IMR-90 (cell line): Measurements from ENCODE around the gene DDX60. TPM values are rescaled to one million over a fixed set of nuclear protein-coding genes. Genes with fewer than 3 reads are reported as not detected.

ENCODE experiments used
- ATAC-seq: fragments of 200-7000 bp; cut with Tn5 transposase; 2 replicates; pipeline ENCODE4 v1.9.1; 2020; ENCODE audit warnings: low read depth, mild to moderate bottlenecking, moderate library complexity
- BruUV-seq: library from RNA; stranded (reverse); fragments of 400-500 nt; replicated peaks from 2 replicates; lab custom pipeline; 2021; lab: Mats Ljungman, UMichigan
- CTCF ChIA-PET: fragments of 300-600 bp; formaldehyde crosslinking; extraction: SDS; loops from one replicate; lab custom pipeline; 2021; ENCODE audit warnings: antibody characterized with exemption; lab: Yijun Ruan, JAX
- POLR2A ChIA-PET: fragments of 300-600 bp; sonication (Branson Sonifier 250); formaldehyde crosslinking; loops from one replicate; lab custom pipeline; 2022; ENCODE audit warnings: antibody characterized with exemption; ENCODE audit not compliant: unreplicated experiment; lab: Charles Lee
- DNase-seq: peaks from one replicate; pipeline ENCODE4 v3.0.0; 2013
- H2AFZ ChIP-seq: replicated peaks from 2 replicates; pipeline ENCODE3; 2013; ENCODE audit warnings: low read length, mild to moderate bottlenecking; ENCODE audit not compliant: poor library complexity
- H2AK5ac ChIP-seq: 2 replicates; pipeline ENCODE4 v1.6.1; 2013; ENCODE audit warnings: low read depth, low read length, inconsistent platforms
- H2AK9ac ChIP-seq: replicated peaks from 2 replicates; pipeline ENCODE3; 2013; ENCODE audit warnings: mild to moderate bottlenecking, low read depth, low read length, moderate library complexity; ENCODE audit not compliant: poor library complexity
- H2BK120ac ChIP-seq: 2 replicates; pipeline ENCODE4 v1.6.1; 2013; ENCODE audit warnings: low read depth, low read length, inconsistent platforms
- H2BK15ac ChIP-seq: 3 replicates; pipeline ENCODE4 v1.6.1; 2013; ENCODE audit warnings: low read depth, low read length, inconsistent platforms
- H2BK20ac ChIP-seq: 2 replicates; pipeline ENCODE4 v1.6.1; 2013; ENCODE audit warnings: low read depth, mild to moderate bottlenecking, inconsistent platforms, low read length, moderate library complexity
- H2BK5ac ChIP-seq: 2 replicates; pipeline ENCODE4 v1.6.1; 2013; ENCODE audit warnings: mild to moderate bottlenecking, low read depth, low read length, inconsistent platforms; ENCODE audit not compliant: poor library complexity, severe bottlenecking
- H3K14ac ChIP-seq: replicated peaks from 2 replicates; pipeline ENCODE4 v1.6.1; 2013; ENCODE audit warnings: low read depth, low read length, inconsistent platforms
- H3K18ac ChIP-seq: 2 replicates; pipeline ENCODE4 v1.6.1; 2013; ENCODE audit warnings: low read depth, low read length, control low read depth
- H3K23ac ChIP-seq: 2 replicates; pipeline ENCODE4 v1.6.1; 2013; ENCODE audit warnings: low read depth, low read length, inconsistent platforms
- H3K27ac ChIP-seq: 2 replicates; pipeline ENCODE4 v1.5.1; 2013; ENCODE audit warnings: mild to moderate bottlenecking, control low read depth, low read length; ENCODE audit not compliant: insufficient read depth
- H3K27me3 ChIP-seq: 2 replicates; pipeline ENCODE4 v1.6.1; 2013; ENCODE audit warnings: low read length; ENCODE audit not compliant: control insufficient read depth, insufficient read depth
- H3K36me3 ChIP-seq: 2 replicates; pipeline ENCODE4 v1.6.1; 2013; ENCODE audit warnings: low read length, mixed read lengths; ENCODE audit not compliant: control insufficient read depth, insufficient read depth
- H3K4ac ChIP-seq: 2 replicates; pipeline ENCODE4 v1.6.1; 2013; ENCODE audit warnings: low read depth, low read length, inconsistent platforms
- H3K4me1 ChIP-seq: 2 replicates; pipeline ENCODE4 v1.6.1; 2013; ENCODE audit warnings: low read length, mixed read lengths; ENCODE audit not compliant: control insufficient read depth, insufficient read depth
- H3K4me2 ChIP-seq: 2 replicates; pipeline ENCODE4 v1.6.1; 2013; ENCODE audit warnings: low read depth, mild to moderate bottlenecking, control low read depth, low read length, moderate library complexity
- H3K4me3 ChIP-seq: 2 replicates; pipeline ENCODE4 v1.5.1; 2013; ENCODE audit warnings: low read depth, mild to moderate bottlenecking, control low read depth, low read length, moderate library complexity; ENCODE audit not compliant: insufficient read depth
- H3K56ac ChIP-seq: 2 replicates; pipeline ENCODE4 v1.6.1; 2013; ENCODE audit warnings: low read length, inconsistent platforms; ENCODE audit not compliant: insufficient read depth; ENCODE audit errors: extremely low read depth
- H3K79me1 ChIP-seq, 2 experiments: 2 replicates each; pipeline ENCODE4 v1.6.1; 2013; ENCODE audit warnings: low read length in 2 of 2, inconsistent platforms in 1 of 2, low read depth in 1 of 2
- H3K9ac ChIP-seq: 2 replicates; pipeline ENCODE4 v1.6.1; 2013; ENCODE audit warnings: low read depth, low read length, control low read depth
- H3K9me1 ChIP-seq: 2 replicates; pipeline ENCODE4 v1.6.1; 2013; ENCODE audit warnings: low read length, inconsistent platforms; ENCODE audit not compliant: insufficient read depth
- H3K9me3 ChIP-seq: 2 replicates; pipeline ENCODE4 v1.6.1; 2013; ENCODE audit warnings: low read length; ENCODE audit not compliant: control insufficient read depth, insufficient read depth
- H4K20me1 ChIP-seq: 2 replicates; pipeline ENCODE4 v1.6.1; 2013; ENCODE audit warnings: low read length, inconsistent platforms; ENCODE audit not compliant: insufficient read depth
- H4K5ac ChIP-seq: 2 replicates; pipeline ENCODE4 v1.6.1; 2013; ENCODE audit warnings: mild to moderate bottlenecking, low read depth, low read length, control low read depth
- H4K8ac ChIP-seq, 2 experiments: 2 replicates each; pipeline ENCODE4 v1.6.1; 2013; ENCODE audit warnings: low read depth in 2 of 2, low read length in 2 of 2, control low read depth in 1 of 2, inconsistent platforms in 1 of 2
- H4K91ac ChIP-seq: 2 replicates; pipeline ENCODE4 v1.6.1; 2013; ENCODE audit warnings: low read depth, low read length, inconsistent platforms; ENCODE audit not compliant: insufficient read depth
- BHLHE40 ChIP-seq: fragments of 150-350 bp; IDR thresholded peaks from 2 replicates; pipeline ENCODE4 v1.6.1; 2016; ENCODE audit warnings: mild to moderate bottlenecking, low read depth, low read length
- CEBPB ChIP-seq: IDR thresholded peaks from 2 replicates; pipeline ENCODE4 v1.6.1; 2012; ENCODE audit warnings: low read depth, low read length, improper control_type of control experiment
- CHD1 ChIP-seq: IDR thresholded peaks from 2 replicates; pipeline ENCODE4 v1.6.1; 2012; ENCODE audit warnings: low read depth, low read length, improper control_type of control experiment
- CTCF ChIP-seq: conservative IDR thresholded peaks from 2 replicates; pipeline ENCODE4 v1.5.1; 2012; ENCODE audit warnings: mild to moderate bottlenecking, low read depth, low read length, improper control_type of control experiment
- ELK1 ChIP-seq: fragments of 150-350 bp; IDR thresholded peaks from 2 replicates; pipeline ENCODE4 v1.6.1; 2016; ENCODE audit warnings: low read depth, mild to moderate bottlenecking, low read length, moderate library complexity, borderline replicate concordance
- FOS ChIP-seq: fragments of 150-350 bp; IDR thresholded peaks from 2 replicates; pipeline ENCODE4 v1.6.1; 2016; ENCODE audit warnings: low read depth, low read length
- MAFK ChIP-seq: IDR thresholded peaks from 2 replicates; pipeline ENCODE4 v1.6.1; 2012; ENCODE audit warnings: low read depth, low read length, improper control_type of control experiment
- MAZ ChIP-seq: IDR thresholded peaks from 2 replicates; pipeline ENCODE4 v1.6.1; 2012; ENCODE audit warnings: low read depth, mild to moderate bottlenecking, low read length, improper control_type of control experiment, moderate library complexity, borderline replicate concordance
- MXI1 ChIP-seq: IDR thresholded peaks from 2 replicates; pipeline ENCODE4 v1.6.1; 2012; ENCODE audit warnings: low read depth, mild to moderate bottlenecking, low read length, moderate library complexity, borderline replicate concordance
- NFE2L2 ChIP-seq: fragments of 150-350 bp; IDR thresholded peaks from 2 replicates; pipeline ENCODE4 v1.6.1; 2016; ENCODE audit warnings: low read depth, mild to moderate bottlenecking, low read length
- POLR2A ChIP-seq: IDR thresholded peaks from 2 replicates; pipeline ENCODE4 v1.6.1; 2012; ENCODE audit warnings: mild to moderate bottlenecking, low read depth, low read length
- RAD21 ChIP-seq: IDR thresholded peaks from 2 replicates; pipeline ENCODE4 v1.6.1; 2012; ENCODE audit warnings: low read length, improper control_type of control experiment
- RCOR1 ChIP-seq: IDR thresholded peaks from 2 replicates; pipeline ENCODE4 v1.6.1; 2012; ENCODE audit warnings: mild to moderate bottlenecking, low read length, improper control_type of control experiment; ENCODE audit not compliant: insufficient replicate concordance
- RFX5 ChIP-seq: IDR thresholded peaks from 2 replicates; pipeline ENCODE4 v1.8.0; 2012; ENCODE audit warnings: low read depth, mild to moderate bottlenecking, low read length, moderate library complexity
- SMC3 ChIP-seq: fragments of 150-350 bp; IDR thresholded peaks from 2 replicates; pipeline ENCODE4 v1.6.1; 2016; ENCODE audit warnings: low read depth, mild to moderate bottlenecking, antibody characterized with exemption, low read length, moderate library complexity
- USF2 ChIP-seq: fragments of 150-350 bp; IDR thresholded peaks from 2 replicates; pipeline ENCODE4 v1.6.1; 2017; ENCODE audit warnings: mild to moderate bottlenecking, antibody characterized with exemption, low read length, low read depth
- WGBS, 2 experiments: methylation state at CpG; one replicate each; pipeline versions ENCODE4 v1.1.5 to v1.1.7; 2013; ENCODE audit warnings: missing lambda C conversion rate in 2 of 2; ENCODE audit not compliant: insufficient read length in 1 of 2; ENCODE audit errors: extremely low coverage in 2 of 2; 5-methylcytosine and 5-hydroxymethylcytosine counted together
- dilution Hi-C: fragments of 300-500 bp; cut with HindIII; formaldehyde crosslinking; loops from one replicate; pipeline ENCODE4 v1.14.3; 2018; ENCODE audit warnings: low sequenced_read_pairs; ENCODE audit not compliant: unreplicated experiment
- in situ Hi-C: fragments of 300-500 bp; cut with MboI; formaldehyde crosslinking; loops from 3 replicates; pipeline ENCODE4 v1.14.3; 2019; ENCODE audit warnings: low sequenced_read_pairs, inconsistent platforms, mixed read lengths
- intact Hi-C: fragments of 100-400 bp; cut with micrococcal nuclease; formaldehyde crosslinking; loops from 2 replicates; pipeline ENCODE4 v1.10.0; 2022
- polyA plus RNA-seq, 3 experiments: library from polyadenylated mRNA; depleted of rRNA; stranded (reverse); fragments of >200 nt; gene quantifications; 2 replicates each; pipeline ENCODE4 v1.2.3, GENCODE V29; 2012; ENCODE audit warnings: low replicate concordance in 1 of 3
- total RNA-seq: library from RNA; depleted of rRNA; stranded (reverse); fragments of >200 nt; gene quantifications from 2 replicates; pipeline ENCODE4 v1.2.3, GENCODE V29; 2012

The DDX60 gene
- total and polyA plus RNA-seq, 2 of the 4 experiments (the other 2 are of a cell fraction), result 3.1 to 6.6 TPM

DNA sequence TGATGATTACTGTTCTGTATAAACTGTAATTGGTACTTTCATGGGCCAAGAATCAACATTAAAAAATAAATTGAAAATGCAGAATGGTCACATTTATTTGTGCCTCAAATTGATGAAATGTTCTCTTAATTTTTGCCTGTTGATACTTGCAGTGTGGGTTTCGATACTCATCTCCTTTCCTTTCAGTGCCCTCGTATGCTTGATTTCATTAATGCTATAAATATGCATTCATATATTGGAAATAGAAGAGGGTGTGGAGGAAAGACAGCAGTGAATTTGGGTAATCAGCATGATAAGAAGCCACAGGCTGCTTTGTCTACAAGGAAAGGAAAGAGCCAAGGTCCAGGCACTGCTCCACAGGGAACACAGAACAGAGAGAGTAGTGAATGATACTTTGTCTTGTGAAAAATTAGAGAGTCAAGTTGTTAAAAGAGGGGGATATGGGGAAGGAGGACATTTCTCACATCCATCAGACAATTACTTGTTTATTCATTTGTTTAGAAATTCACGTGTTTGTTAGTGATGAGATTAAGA, 1.0 kb upstream of the DDX60 start:
- CTCF ChIA-PET, result no interaction called here
- intact Hi-C loops (loop anchor here (2.0 to 10.0 kb wide), 5 partner anchors 137 to 595 kb away; partner anchors contain the start of gene DDX60L), dilution Hi-C loops (no loop called here), in situ Hi-C loops (no loop called here)
- no peaks in the 10 kb centered on the region for H3K4me1 ChIP-seq
- peak overlapping the region; percentile 56; the same call in 1 of the 2 replicates for H3K4me2 ChIP-seq
- H4K91ac ChIP-seq, result no peak overlapping the region
- H3K18ac ChIP-seq, result peak overlapping the region; percentile 23; the same call in 1 of the 2 replicates
- H3K23ac ChIP-seq, result peak overlapping the region; percentile 1; the same call in 1 of the 2 replicates
- no peak for TF ChIP-seq MAFK
- TF ChIP-seq POLR2A, result no peak
- no peak for TF ChIP-seq RCOR1
- TF ChIP-seq MXI1, result no peak
- no peak for TF ChIP-seq BHLHE40
- TF ChIP-seq RFX5, result no peak
- TF ChIP-seq RAD21, result no peak
- TF ChIP-seq CHD1, result no peak
- no peak for TF ChIP-seq USF2
- TF ChIP-seq CTCF, result no peak
- TF ChIP-seq FOS, result no peak
- no peak for TF ChIP-seq ELK1
- no peak for TF ChIP-seq SMC3
- no peak for TF ChIP-seq CEBPB
- TF ChIP-seq NFE2L2, result no peak
- no peak for TF ChIP-seq MAZ
- peak overlapping the region; percentile 64; the same call in 1 of the 2 replicates for H4K5ac ChIP-seq
- H3K36me3 ChIP-seq, result no peaks in the 10 kb centered on the region
- BruUV-seq, result no TSS peak
- H3K4me3 ChIP-seq, result no peak overlapping the region
- no peak overlapping the region for H2BK20ac ChIP-seq
- H3K4ac ChIP-seq, result no peak overlapping the region
- H3K27me3 ChIP-seq, result no peaks in the 10 kb centered on the region
- WGBS, 2 experiments, result no CpG with 5 or more reads among the region's 3 CpGs
- 0 out of 3 replicates have a peak overlapping the region, but pooled peaks have one; percentile 36 for H2BK15ac ChIP-seq
- H3K9me3 ChIP-seq, result no peaks in the 10 kb centered on the region
- H3K27ac ChIP-seq, result no peak overlapping the region
- peak overlapping the region in 1 of 2 experiments; percentile 9; a peak in 1 of 4 replicates for H4K8ac ChIP-seq
- DNase-seq (no peak), ATAC-seq (no peak)
- no peak overlapping the region for H2AK5ac ChIP-seq
- H3K9me1 ChIP-seq, result no peaks in the 10 kb centered on the region
- no peak overlapping the region for H3K56ac ChIP-seq
- H2AK9ac ChIP-seq, result no peak overlapping the region
- POLR2A ChIA-PET, result no interaction called here
- no peaks in the 10 kb centered on the region for H4K20me1 ChIP-seq
- no peak overlapping the region for H2BK5ac ChIP-seq
- H2AFZ ChIP-seq, result no peak overlapping the region
- no peaks in the 10 kb centered on the region for H3K79me1 ChIP-seq
- H3K9ac ChIP-seq, result 0 out of 2 replicates have a peak overlapping the region, but pooled peaks have one; percentile 36
- no peak overlapping the region for H3K14ac ChIP-seq
- H2BK120ac ChIP-seq, result no peak overlapping the region
